ENCODE data around the gene RDM1.
A peak's percentile ranks its signal among the peaks of the same experiment; 100 is the strongest.
"Not testable (repeated sequence)": the region's sequence is repeated elsewhere in the genome, so short reads cannot be mapped to it uniquely, and the experiment has no call there.

The RDM1 gene

DNA sequence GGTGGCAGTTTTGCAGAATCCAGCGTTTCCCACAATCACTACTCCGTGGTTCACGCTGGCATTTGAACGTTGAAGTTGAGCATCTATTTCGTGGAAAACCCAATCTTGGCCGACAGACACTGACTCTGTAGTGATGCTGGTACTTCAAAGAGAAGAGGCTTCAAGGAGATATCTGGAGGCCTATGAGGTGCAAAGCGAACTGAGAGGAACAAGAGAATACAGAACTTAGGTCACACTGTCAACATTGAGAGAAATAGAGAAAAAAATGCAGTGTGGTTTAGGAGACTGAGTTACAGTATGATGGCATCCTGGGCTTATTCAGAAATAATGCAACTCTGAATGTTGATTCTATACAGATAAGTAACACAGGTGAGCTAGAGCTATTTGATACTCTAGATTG lies 34.7 kb upstream of the RDM1 start:
- Histone ChIP-seq H3K27ac (ENCODE audit: low read depth in 2 of 2, low read length in 2 of 2) (no peak overlapping the region), H3K27me3 (ENCODE audit: control insufficient read depth in 2 of 2, insufficient read depth in 2 of 2, low read length in 2 of 2) (no peaks in the 10 kb centered on the region), H3K9ac (ENCODE audit: low read depth in 1 of 2, low read length in 2 of 2) (no peak overlapping the region), H3K4me3 (ENCODE audit: low read length in 2 of 2) (no peak overlapping the region), H3K36me3 (ENCODE audit: control insufficient read depth in 2 of 2, insufficient read depth in 2 of 2, low read length in 2 of 2) (no peaks in the 10 kb centered on the region), H3K9me3 (ENCODE audit: control insufficient read depth in 2 of 2, low read length in 2 of 2) (no peaks in the 10 kb centered on the region), H3K4me1 (ENCODE audit: control insufficient read depth in 2 of 2, insufficient read depth in 2 of 2, low read length in 2 of 2) (peaks cover 0 to 5% of the 10 kb centered on the region in 2 donors)

DNA sequence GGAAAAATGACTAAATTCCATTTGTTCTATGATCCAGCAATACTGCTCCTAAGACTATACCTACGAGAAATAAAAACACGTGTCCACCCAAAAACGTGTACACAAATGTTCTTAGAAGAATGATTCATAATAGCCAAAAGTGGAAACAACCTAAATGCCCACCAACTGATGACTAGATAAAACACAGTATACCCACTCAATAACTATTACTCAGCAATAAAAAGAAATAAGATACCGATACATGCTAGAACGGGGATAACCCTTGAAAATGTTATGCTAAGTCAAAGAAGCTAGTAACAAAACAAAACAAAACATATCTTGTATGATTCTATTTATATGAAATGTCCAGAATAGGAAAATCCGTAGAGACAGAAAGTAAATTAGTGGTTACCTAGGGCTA lies 33.1 kb upstream of the RDM1 start:
- H3K36me3 ChIP-seq (ENCODE audit: control insufficient read depth in 2 of 2, insufficient read depth in 2 of 2, low read length in 2 of 2): no peaks in the 10 kb centered on the region
- no peaks in the 10 kb centered on the region for H3K4me1 ChIP-seq (ENCODE audit: control insufficient read depth in 2 of 2, insufficient read depth in 2 of 2, low read length in 2 of 2)
- H3K9me3 ChIP-seq (ENCODE audit: control insufficient read depth in 2 of 2, low read length in 2 of 2): no peaks in the 10 kb centered on the region

DNA sequence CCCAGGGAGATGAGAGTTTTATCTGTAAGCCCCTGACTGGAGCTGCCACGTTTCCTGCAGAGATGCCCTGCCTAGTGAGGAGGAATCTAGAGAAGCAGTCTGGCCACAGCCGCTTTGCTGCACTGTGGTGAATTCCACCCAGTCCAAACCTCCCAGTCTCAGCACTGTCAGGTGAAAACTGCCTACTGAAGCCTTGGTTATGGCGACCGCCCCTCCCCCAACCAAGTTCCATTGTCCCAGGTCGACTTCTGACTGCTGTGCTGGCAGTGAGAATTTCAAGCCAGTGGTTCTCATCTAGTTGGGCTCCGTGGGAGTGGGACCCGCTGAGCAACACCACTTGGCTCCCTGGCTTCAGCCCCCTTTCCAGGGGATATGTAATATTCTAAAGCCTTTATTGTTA lies 23.1 kb upstream of the RDM1 start:
- Histone ChIP-seq H3K9ac (ENCODE audit: low read depth in 1 of 2, low read length in 2 of 2) (no peak overlapping the region), H3K27ac (ENCODE audit: low read depth in 2 of 2, low read length in 2 of 2) (no peak overlapping the region), H3K27me3 (ENCODE audit: control insufficient read depth in 2 of 2, insufficient read depth in 2 of 2, low read length in 2 of 2) (no peaks in the 10 kb centered on the region), H3K4me1 (ENCODE audit: control insufficient read depth in 2 of 2, insufficient read depth in 2 of 2, low read length in 2 of 2) (no peaks in the 10 kb centered on the region), H3K36me3 (ENCODE audit: control insufficient read depth in 2 of 2, insufficient read depth in 2 of 2, low read length in 2 of 2) (no peaks in the 10 kb centered on the region), H3K4me3 (ENCODE audit: low read length in 2 of 2) (no peak overlapping the region), H3K9me3 (ENCODE audit: control insufficient read depth in 2 of 2, low read length in 2 of 2) (no peaks in the 10 kb centered on the region)

More for the DNA sequence above, 33.1 kb upstream of the RDM1 start:
- H3K27me3 ChIP-seq (ENCODE audit: control insufficient read depth in 2 of 2, insufficient read depth in 2 of 2, low read length in 2 of 2): peaks cover 0 to 3% of the 10 kb centered on the region in 2 donors
- no peak overlapping the region for H3K27ac ChIP-seq (ENCODE audit: low read depth in 2 of 2, low read length in 2 of 2)
- no peak overlapping the region for H3K4me3 ChIP-seq (ENCODE audit: low read length in 2 of 2)
- no peak overlapping the region for H3K9ac ChIP-seq (ENCODE audit: low read depth in 1 of 2, low read length in 2 of 2)

- no peaks in the 10 kb centered on the region for H3K27me3 ChIP-seq (ENCODE audit: control insufficient read depth in 2 of 2, insufficient read depth in 2 of 2, low read length in 2 of 2)
- H3K9me3 ChIP-seq (ENCODE audit: control insufficient read depth in 2 of 2, low read length in 2 of 2): no peaks in the 10 kb centered on the region
- no peaks in the 10 kb centered on the region for H3K4me1 ChIP-seq (ENCODE audit: control insufficient read depth in 2 of 2, insufficient read depth in 2 of 2, low read length in 2 of 2)
- no peak overlapping the region for H3K4me3 ChIP-seq (ENCODE audit: low read length in 2 of 2)
- H3K36me3 ChIP-seq (ENCODE audit: control insufficient read depth in 2 of 2, insufficient read depth in 2 of 2, low read length in 2 of 2): no peaks in the 10 kb centered on the region
- H3K27ac ChIP-seq (ENCODE audit: low read depth in 2 of 2, low read length in 2 of 2): no peak overlapping the region
- no peak overlapping the region for H3K9ac ChIP-seq (ENCODE audit: low read depth in 1 of 2, low read length in 2 of 2)
Observed at GRCh38 chr17:35949401-35949800, 18.8 kb upstream of the RDM1 start.

DNA sequence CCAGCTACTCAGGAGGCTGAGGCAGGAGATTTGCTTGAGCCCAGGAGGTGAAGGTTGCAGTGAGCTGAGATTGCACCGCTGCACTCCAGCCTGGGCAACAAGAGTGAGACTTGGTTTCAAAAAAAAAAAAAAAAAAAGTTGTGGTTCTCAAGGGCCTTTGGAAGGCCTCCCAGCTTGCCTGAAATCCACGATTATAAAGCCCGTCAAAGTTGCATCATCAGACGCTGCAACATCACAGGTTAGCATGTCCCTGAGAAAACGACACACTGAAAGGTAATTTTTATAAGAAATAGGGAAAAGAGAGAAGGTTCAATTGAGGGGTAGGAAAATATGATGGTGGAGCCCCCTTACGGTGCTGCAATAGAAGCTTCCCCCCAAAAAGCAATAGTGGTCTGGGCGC lies 17.5 kb upstream of the RDM1 start:
- Histone ChIP-seq H3K9ac (ENCODE audit: low read depth in 1 of 2, low read length in 2 of 2) (no peak overlapping the region), H3K36me3 (ENCODE audit: control insufficient read depth in 2 of 2, insufficient read depth in 2 of 2, low read length in 2 of 2) (no peaks in the 10 kb centered on the region), H3K4me1 (ENCODE audit: control insufficient read depth in 2 of 2, insufficient read depth in 2 of 2, low read length in 2 of 2) (peaks cover 0 to 5% of the 10 kb centered on the region in 2 donors), H3K27ac (ENCODE audit: low read depth in 2 of 2, low read length in 2 of 2) (no peak overlapping the region), H3K9me3 (ENCODE audit: control insufficient read depth in 2 of 2, low read length in 2 of 2) (no peaks in the 10 kb centered on the region), H3K27me3 (ENCODE audit: control insufficient read depth in 2 of 2, insufficient read depth in 2 of 2, low read length in 2 of 2) (no peaks in the 10 kb centered on the region), H3K4me3 (ENCODE audit: low read length in 2 of 2) (no peak overlapping the region)

DNA sequence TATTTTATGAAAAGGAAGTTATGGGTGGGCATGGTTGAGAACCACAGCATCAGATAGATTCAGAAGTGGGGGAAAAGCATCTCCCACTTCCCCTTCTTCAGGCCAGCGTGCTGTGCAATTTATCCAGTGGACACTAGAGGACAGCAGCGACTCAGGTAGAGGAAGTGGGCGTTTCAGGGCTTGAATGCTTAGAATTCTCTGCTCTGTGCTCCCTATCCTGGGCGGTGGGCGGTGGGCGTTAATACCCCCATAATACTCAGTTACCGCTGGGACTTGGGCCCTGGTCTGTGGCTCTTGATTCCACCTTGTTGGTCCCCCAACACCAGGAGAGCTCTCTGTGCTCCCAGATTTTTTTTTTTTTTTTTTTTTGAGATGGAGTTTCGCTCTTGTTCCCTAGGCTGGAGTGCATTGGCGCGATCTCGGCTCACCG lies 16.6 kb upstream of the RDM1 start:
- Histone ChIP-seq H3K4me3 (ENCODE audit: low read length in 2 of 2) (peak overlapping the region; percentile 49 to 60), H3K9me3 (ENCODE audit: control insufficient read depth in 2 of 2, low read length in 2 of 2) (no peaks in the 10 kb centered on the region), H3K27me3 (ENCODE audit: control insufficient read depth in 2 of 2, insufficient read depth in 2 of 2, low read length in 2 of 2) (no peaks in the 10 kb centered on the region), H3K27ac (ENCODE audit: low read depth in 2 of 2, low read length in 2 of 2) (no peak overlapping the region), H3K4me1 (ENCODE audit: control insufficient read depth in 2 of 2, insufficient read depth in 2 of 2, low read length in 2 of 2) (peaks cover 0 to 5% of the 10 kb centered on the region in 2 donors), H3K9ac (ENCODE audit: low read depth in 1 of 2, low read length in 2 of 2) (no peak overlapping the region), H3K36me3 (ENCODE audit: control insufficient read depth in 2 of 2, insufficient read depth in 2 of 2, low read length in 2 of 2) (no peaks in the 10 kb centered on the region)

- Histone ChIP-seq H3K9me3 (ENCODE audit: control insufficient read depth in 2 of 2, low read length in 2 of 2) (no peaks in the 10 kb centered on the region), H3K36me3 (ENCODE audit: control insufficient read depth in 2 of 2, insufficient read depth in 2 of 2, low read length in 2 of 2) (no peaks in the 10 kb centered on the region), H3K4me1 (ENCODE audit: control insufficient read depth in 2 of 2, insufficient read depth in 2 of 2, low read length in 2 of 2) (peaks cover 0 to 5% of the 10 kb centered on the region in 2 donors), H3K9ac (ENCODE audit: low read depth in 1 of 2, low read length in 2 of 2) (no peak overlapping the region), H3K27ac (ENCODE audit: low read depth in 2 of 2, low read length in 2 of 2) (no peak overlapping the region), H3K27me3 (ENCODE audit: control insufficient read depth in 2 of 2, insufficient read depth in 2 of 2, low read length in 2 of 2) (no peaks in the 10 kb centered on the region), H3K4me3 (ENCODE audit: low read length in 2 of 2) (no peak overlapping the region)
Observed at GRCh38 chr17:35944151-35944550, 13.6 kb upstream of the RDM1 start.

DNA sequence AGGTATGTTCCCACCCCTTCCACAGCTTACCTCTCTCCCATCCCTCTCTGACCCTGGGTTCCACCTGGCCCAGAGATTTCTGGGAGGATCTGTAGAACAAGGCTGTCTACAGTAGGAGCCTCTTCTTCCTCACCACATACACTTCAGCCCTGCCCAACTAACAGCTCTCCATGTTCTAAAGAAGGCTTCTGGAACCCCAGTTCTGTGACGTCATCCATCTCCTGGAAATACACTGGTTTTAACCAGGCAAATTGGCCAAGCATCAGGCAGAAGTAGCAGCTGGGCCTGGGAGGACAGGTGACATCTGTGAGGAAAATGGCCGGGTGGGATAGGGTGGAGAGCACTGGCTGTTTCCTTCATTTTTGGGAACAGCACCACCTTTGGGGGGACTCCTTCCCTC lies 13.0 kb upstream of the RDM1 start, which contains the start of gene LYZL6:
TSS of gene LYZL6 (minus strand) at position 177 of the 400 bp plus-strand sequence. CDS start 4,357 bp downstream, outside the sequence.
- Histone ChIP-seq H3K9me3 (ENCODE audit: control insufficient read depth in 2 of 2, low read length in 2 of 2) (no peaks in the 10 kb centered on the region), H3K9ac (ENCODE audit: low read depth in 1 of 2, low read length in 2 of 2) (no peak within 1 kb of the TSS), H3K4me1 (ENCODE audit: control insufficient read depth in 2 of 2, insufficient read depth in 2 of 2, low read length in 2 of 2) (peaks cover 0 to 5% of the 10 kb centered on the region in 2 donors), H3K4me3 (ENCODE audit: low read length in 2 of 2) (no peak within 1 kb of the TSS), H3K27me3 (ENCODE audit: control insufficient read depth in 2 of 2, insufficient read depth in 2 of 2, low read length in 2 of 2) (no peaks in the 10 kb centered on the region), H3K27ac (ENCODE audit: low read depth in 2 of 2, low read length in 2 of 2) (no peak within 1 kb of the TSS), H3K36me3 (ENCODE audit: control insufficient read depth in 2 of 2, insufficient read depth in 2 of 2, low read length in 2 of 2) (no peaks in the 10 kb centered on the region)

DNA sequence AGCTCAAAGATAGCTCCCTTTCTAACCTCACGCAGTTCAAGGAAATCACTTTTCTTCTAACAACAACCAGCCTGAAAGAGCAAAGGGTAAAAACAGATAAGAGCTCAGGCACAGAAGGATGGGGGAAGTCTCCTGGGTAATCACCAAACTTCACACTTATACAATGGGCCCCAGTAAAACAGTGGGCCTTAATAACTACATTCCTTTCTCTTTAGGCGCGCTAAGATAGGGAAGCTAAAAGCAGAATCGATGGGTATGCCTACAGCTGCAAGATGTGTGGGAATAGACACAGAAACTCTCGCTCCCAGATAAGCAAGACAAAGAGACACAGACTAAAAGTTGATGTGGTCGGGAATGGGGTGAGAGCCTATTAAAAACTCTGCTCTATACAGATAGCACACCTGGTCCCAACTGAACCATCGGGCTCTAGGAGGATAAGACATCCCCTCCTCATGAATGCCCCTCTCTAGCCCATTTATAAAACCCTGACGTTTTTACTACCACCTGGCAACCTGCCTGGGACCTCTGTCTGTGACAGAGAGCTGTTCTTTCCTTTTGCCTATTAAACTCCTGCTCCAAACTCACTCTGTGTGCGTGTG lies 12.1 kb upstream of the RDM1 start:
- Histone ChIP-seq H3K4me3 (ENCODE audit: low read length in 2 of 2) (no peak overlapping the region), H3K9me3 (ENCODE audit: control insufficient read depth in 2 of 2, low read length in 2 of 2) (no peaks in the 10 kb centered on the region), H3K27ac (ENCODE audit: low read depth in 2 of 2, low read length in 2 of 2) (no peak overlapping the region)

DNA sequence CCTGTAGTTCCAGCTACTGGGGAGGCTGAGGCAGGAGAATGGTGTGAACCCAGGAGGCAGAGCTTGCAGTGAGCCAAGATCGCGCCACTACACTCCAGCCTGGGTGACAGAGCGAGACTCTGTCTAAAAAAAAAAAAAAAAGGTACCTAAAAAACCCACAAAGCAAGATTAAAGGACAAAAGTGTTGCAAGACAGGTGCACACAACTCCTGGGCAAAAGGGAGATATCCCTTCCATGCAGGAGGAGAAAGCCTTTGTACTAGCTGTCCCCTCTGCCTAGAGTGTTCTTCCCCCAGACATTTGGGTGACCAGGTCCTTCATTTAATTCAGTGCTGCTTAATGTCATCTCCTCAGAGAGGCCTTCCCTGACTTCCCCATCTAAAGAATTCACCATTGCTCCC lies 7.9 kb upstream of the RDM1 start:
- not testable (repeated sequence) for H3K4me3 ChIP-seq (ENCODE audit: low read length in 2 of 2); H3K27ac ChIP-seq (ENCODE audit: low read depth in 2 of 2, low read length in 2 of 2); H3K4me1 ChIP-seq (ENCODE audit: control insufficient read depth in 2 of 2, insufficient read depth in 2 of 2, low read length in 2 of 2); H3K36me3 ChIP-seq (ENCODE audit: control insufficient read depth in 2 of 2, insufficient read depth in 2 of 2, low read length in 2 of 2); H3K9ac ChIP-seq (ENCODE audit: low read depth in 1 of 2, low read length in 2 of 2); H3K27me3 ChIP-seq (ENCODE audit: control insufficient read depth in 2 of 2, insufficient read depth in 2 of 2, low read length in 2 of 2); H3K9me3 ChIP-seq (ENCODE audit: control insufficient read depth in 2 of 2, low read length in 2 of 2)

More for the DNA sequence above, 12.1 kb upstream of the RDM1 start:
- Histone ChIP-seq H3K9ac (ENCODE audit: low read depth in 1 of 2, low read length in 2 of 2) (no peak overlapping the region), H3K4me1 (ENCODE audit: control insufficient read depth in 2 of 2, insufficient read depth in 2 of 2, low read length in 2 of 2) (peaks cover 0 to 5% of the 10 kb centered on the region in 2 donors), H3K36me3 (ENCODE audit: control insufficient read depth in 2 of 2, insufficient read depth in 2 of 2, low read length in 2 of 2) (no peaks in the 10 kb centered on the region), H3K27me3 (ENCODE audit: control insufficient read depth in 2 of 2, insufficient read depth in 2 of 2, low read length in 2 of 2) (no peaks in the 10 kb centered on the region)
